KMS-11 (cell line): Measurements from ENCODE around the gene ARVCF.

Source experiments
- H2AFZ ChIP-seq: fragments of 200-600 bp; sonication (generic); 2 replicates; pipeline ENCODE4 v1.6.1; 2016; ENCODE audit warnings: antibody characterized with exemption, mixed run types, low read depth
- H3K27ac ChIP-seq: fragments of 200-600 bp; sonication (generic); 2 replicates; pipeline ENCODE4 v1.6.1; 2016; ENCODE audit warnings: mild to moderate bottlenecking, mixed run types
- H3K27me3 ChIP-seq: fragments of 200-600 bp; sonication (generic); 2 replicates; pipeline ENCODE4 v1.6.1; 2017; ENCODE audit warnings: mild to moderate bottlenecking, low read depth, mixed run types, moderate library complexity; ENCODE audit not compliant: insufficient read depth
- H3K36me3 ChIP-seq: fragments of 200-600 bp; sonication (generic); 2 replicates; pipeline ENCODE4 v1.6.1; 2017; ENCODE audit warnings: mild to moderate bottlenecking, mixed run types; ENCODE audit not compliant: insufficient read depth
- H3K4me1 ChIP-seq: fragments of 200-600 bp; sonication (generic); 2 replicates; pipeline ENCODE4 v1.6.1; 2016; ENCODE audit warnings: mild to moderate bottlenecking, low read depth, mixed run types; ENCODE audit not compliant: poor library complexity, severe bottlenecking
- H3K4me2 ChIP-seq: fragments of 200-600 bp; sonication (generic); 2 replicates; pipeline ENCODE4 v1.7.0; 2016; ENCODE audit warnings: mild to moderate bottlenecking, mixed run types
- H3K4me3 ChIP-seq: fragments of 200-600 bp; sonication (generic); IDR thresholded peaks from 2 replicates; pipeline ENCODE4 v1.6.1; 2017; ENCODE audit warnings: low read depth, low read length, mixed read lengths; ENCODE audit not compliant: insufficient read depth
- H3K79me2 ChIP-seq: fragments of 200-600 bp; sonication (generic); 2 replicates; pipeline ENCODE4 v1.6.1; 2016; ENCODE audit warnings: low read depth, mixed run types; ENCODE audit not compliant: insufficient read depth
- H3K9ac ChIP-seq: fragments of 200-600 bp; sonication (generic); 2 replicates; pipeline ENCODE4 v1.6.1; 2016; ENCODE audit warnings: mild to moderate bottlenecking, mixed run types
- H4K20me1 ChIP-seq: fragments of 200-600 bp; sonication (generic); 2 replicates; pipeline ENCODE4 v1.6.1; 2016; ENCODE audit warnings: mild to moderate bottlenecking, mixed run types; ENCODE audit not compliant: insufficient read depth
- TF ChIP-seq, protein P1 (sequence below): fragments of 200-600 bp; sonication (generic); conservative IDR thresholded peaks from 2 replicates; pipeline ENCODE4 v1.6.1; 2017; ENCODE audit warnings: low read depth, mild to moderate bottlenecking, antibody characterized with exemption, low read length, moderate library complexity, mixed read lengths

The ARVCF gene

DNA sequence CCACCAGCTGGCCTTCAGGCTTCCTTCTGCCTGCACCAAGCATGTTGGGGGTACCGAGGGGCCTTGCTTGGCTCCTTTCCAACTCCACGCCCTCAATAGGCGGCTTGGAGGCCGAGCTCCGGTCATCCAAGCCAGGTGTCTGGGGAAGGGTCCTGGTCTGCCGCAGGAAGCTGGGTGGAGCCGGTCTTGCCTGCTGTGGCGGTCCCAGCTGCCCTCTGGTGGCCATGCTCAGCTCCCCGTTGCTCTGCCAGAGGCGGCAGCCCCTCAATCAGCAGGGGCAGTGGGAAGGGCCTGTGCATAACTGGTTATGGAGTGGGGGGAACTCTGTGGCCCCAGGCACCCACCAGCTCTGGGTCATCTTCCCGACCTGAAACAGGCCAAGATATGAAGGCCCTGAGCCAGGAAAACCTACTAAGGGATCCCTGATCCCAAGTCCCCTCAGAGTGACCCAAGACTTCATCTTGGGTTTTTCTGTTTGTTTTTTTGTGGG, 3.2 kb downstream of the ARVCF start:
- H3K79me2 ChIP-seq = no peaks in the 10 kb centered on the region
- H3K4me3 ChIP-seq = no peak overlapping the region
- H4K20me1 ChIP-seq = no peaks in the 10 kb centered on the region
- no peak overlapping the region for H3K9ac ChIP-seq
- peaks cover 4% of the 10 kb centered on the region for H3K4me1 ChIP-seq
- TF ChIP-seq, protein P1, sequence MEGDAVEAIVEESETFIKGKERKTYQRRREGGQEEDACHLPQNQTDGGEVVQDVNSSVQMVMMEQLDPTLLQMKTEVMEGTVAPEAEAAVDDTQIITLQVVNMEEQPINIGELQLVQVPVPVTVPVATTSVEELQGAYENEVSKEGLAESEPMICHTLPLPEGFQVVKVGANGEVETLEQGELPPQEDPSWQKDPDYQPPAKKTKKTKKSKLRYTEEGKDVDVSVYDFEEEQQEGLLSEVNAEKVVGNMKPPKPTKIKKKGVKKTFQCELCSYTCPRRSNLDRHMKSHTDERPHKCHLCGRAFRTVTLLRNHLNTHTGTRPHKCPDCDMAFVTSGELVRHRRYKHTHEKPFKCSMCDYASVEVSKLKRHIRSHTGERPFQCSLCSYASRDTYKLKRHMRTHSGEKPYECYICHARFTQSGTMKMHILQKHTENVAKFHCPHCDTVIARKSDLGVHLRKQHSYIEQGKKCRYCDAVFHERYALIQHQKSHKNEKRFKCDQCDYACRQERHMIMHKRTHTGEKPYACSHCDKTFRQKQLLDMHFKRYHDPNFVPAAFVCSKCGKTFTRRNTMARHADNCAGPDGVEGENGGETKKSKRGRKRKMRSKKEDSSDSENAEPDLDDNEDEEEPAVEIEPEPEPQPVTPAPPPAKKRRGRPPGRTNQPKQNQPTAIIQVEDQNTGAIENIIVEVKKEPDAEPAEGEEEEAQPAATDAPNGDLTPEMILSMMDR = no peak
- no peak overlapping the region for H3K4me2 ChIP-seq
- H3K36me3 ChIP-seq = no peaks in the 10 kb centered on the region
- H3K27ac ChIP-seq = no peak overlapping the region
- H3K27me3 ChIP-seq = peaks cover 27% of the 10 kb centered on the region
- no peak overlapping the region for H2AFZ ChIP-seq

- Histone ChIP-seq H3K9ac (no peak overlapping the region), H4K20me1 (no peaks in the 10 kb centered on the region), H3K36me3 (no peaks in the 10 kb centered on the region), H3K4me1 (peaks cover 4% of the 10 kb centered on the region), H3K4me3 (no peak overlapping the region), H3K79me2 (no peaks in the 10 kb centered on the region), H3K4me2 (no peak overlapping the region), H3K27ac (no peak overlapping the region), H2AFZ (no peak overlapping the region), H3K27me3 (peaks cover 21% of the 10 kb centered on the region)
- TF ChIP-seq, protein P1 = no peak
Observed at GRCh38 chr22:20012741-20013331, 3.8 kb downstream of the ARVCF start.

- H3K27ac ChIP-seq = no peak overlapping the region
- no peak overlapping the region for H3K9ac ChIP-seq
- H2AFZ ChIP-seq = no peak overlapping the region
- peaks cover 1% of the 10 kb centered on the region for H3K4me1 ChIP-seq
- no peaks in the 10 kb centered on the region for H3K79me2 ChIP-seq
- H3K27me3 ChIP-seq = peaks cover 14% of the 10 kb centered on the region
- no peak overlapping the region for H3K4me3 ChIP-seq
- H3K36me3 ChIP-seq = no peaks in the 10 kb centered on the region
- H4K20me1 ChIP-seq = no peaks in the 10 kb centered on the region
- TF ChIP-seq, protein P1 = no peak
- no peak overlapping the region for H3K4me2 ChIP-seq
Observed at GRCh38 chr22:20011993-20012740, 4.5 kb downstream of the ARVCF start.

- no peaks in the 10 kb centered on the region for H4K20me1 ChIP-seq
- peaks cover 12% of the 10 kb centered on the region for H3K27me3 ChIP-seq
- H3K36me3 ChIP-seq = no peaks in the 10 kb centered on the region
- no peaks in the 10 kb centered on the region for H3K4me1 ChIP-seq
- H2AFZ ChIP-seq = no peak overlapping the region
- H3K4me3 ChIP-seq = no peak overlapping the region
- no peak overlapping the region for H3K9ac ChIP-seq
- H3K27ac ChIP-seq = no peak overlapping the region
- H3K79me2 ChIP-seq = no peaks in the 10 kb centered on the region
- no peak overlapping the region for H3K4me2 ChIP-seq
- TF ChIP-seq, protein P1 = no peak
Observed at GRCh38 chr22:20011123-20011992, 5.3 kb downstream of the ARVCF start.
